Inflammatory macrophage treated with lipopolysaccharide for 1 hour (primary cell): ENCODE measurements around the gene ARL15.
"Not testable (repeated sequence)": the region's sequence is repeated elsewhere in the genome, so short reads cannot be mapped to it uniquely, and the experiment has no call there.

Experiments used
- DNase-seq, 2 donors: peaks; one replicate each; pipeline ENCODE4 v3.0.0-alpha.2; 2020 to 2022

ARL15 gene

GRCh38 chr5:54018438-54018837 lies 291.9 kb downstream of the ARL15 start:
- no peak for DNase-seq

- peak in 1 of 2 donors; percentile 27 for DNase-seq
These were observed 292.8 kb downstream of the ARL15 start for GRCh38 chr5:54017580-54017979.

- peak; percentile 94 to 95 for DNase-seq
These were observed 296.7 kb downstream of the ARL15 start for GRCh38 chr5:54013556-54014194.

- no peak for DNase-seq
These were observed 300.5 kb downstream of the ARL15 start for GRCh38 chr5:54009828-54010227.

- no peak for DNase-seq
These were observed 301.0 kb downstream of the ARL15 start for GRCh38 chr5:54009357-54009756.

GRCh38 chr5:54007827-54008777 lies 302.3 kb downstream of the ARL15 start:
- DNase-seq = no peak

GRCh38 chr5:54004697-54005096 lies 305.7 kb downstream of the ARL15 start:
- no peak for DNase-seq

GRCh38 chr5:54002779-54003178 lies 307.6 kb downstream of the ARL15 start:
- DNase-seq = no peak

- DNase-seq = peak; percentile 26 to 44
These were observed 308.2 kb downstream of the ARL15 start for GRCh38 chr5:54001976-54002775.

- DNase-seq = no peak
These were observed 310.4 kb downstream of the ARL15 start for GRCh38 chr5:54000011-54000410.

GRCh38 chr5:53997736-53998627 lies 312.4 kb downstream of the ARL15 start:
- DNase-seq = no peak

GRCh38 chr5:53996008-53996407 lies 314.4 kb downstream of the ARL15 start:
- no peak for DNase-seq

GRCh38 chr5:53994148-53994547 lies 316.2 kb downstream of the ARL15 start:
- peak; percentile 61 to 75 for DNase-seq

- peak; percentile 29 to 51 for DNase-seq
These were observed 318.4 kb downstream of the ARL15 start for GRCh38 chr5:53991942-53992341.

GRCh38 chr5:53987101-53987500 lies 323.3 kb downstream of the ARL15 start:
- DNase-seq = no peak

GRCh38 chr5:53985796-53986195 lies 324.6 kb downstream of the ARL15 start:
- DNase-seq = no peak

- DNase-seq = no peak
These were observed 325.4 kb downstream of the ARL15 start for GRCh38 chr5:53984971-53985370.

GRCh38 chr5:53983568-53984460 lies 326.6 kb downstream of the ARL15 start:
- DNase-seq = no peak

- DNase-seq = not testable (repeated sequence)
These were observed 328.1 kb downstream of the ARL15 start for GRCh38 chr5:53982319-53982718.

- no peak for DNase-seq
These were observed 330.3 kb downstream of the ARL15 start for GRCh38 chr5:53980061-53980460.

GRCh38 chr5:53974021-53974420 lies 336.4 kb downstream of the ARL15 start:
- DNase-seq = no peak
